A673 (cell line): ENCODE data around the gene TMEM169. TPM values are rescaled to one million over a fixed set of nuclear protein-coding genes. Genes with fewer than 3 reads are reported as not detected.

Experiments
- BruUV-seq: library from RNA; stranded (reverse); fragments of 400-500 nt; replicated peaks from 2 replicates; lab custom pipeline; 2021; lab: Mats Ljungman, UMichigan
- CTCF ChIA-PET: fragments of 300-600 bp; sonication (Branson Sonifier 250); formaldehyde crosslinking; loops from one replicate; lab custom pipeline; 2022; ENCODE audit warnings: antibody characterized with exemption; lab: Charles Lee
- POLR2A ChIA-PET: fragments of 300-600 bp; sonication (Branson Sonifier 250); formaldehyde crosslinking; loops from one replicate; lab custom pipeline; 2022; ENCODE audit warnings: antibody characterized with exemption; ENCODE audit not compliant: low non-redundant PET; lab: Charles Lee
- DNase-seq: peaks from one replicate; pipeline ENCODE4 v3.0.0-alpha.2; 2015; ENCODE audit warnings: low spot score
- H3K27ac ChIP-seq: fragments of 200-600 bp; sonication (generic); 2 replicates; pipeline ENCODE4 v1.5.1; 2016; ENCODE audit warnings: mixed run types, low read depth, mild to moderate bottlenecking, mixed read lengths, antibody characterized with exemption, low read length; ENCODE audit not compliant: poor library complexity, severe bottlenecking
- H3K27me3 ChIP-seq: fragments of 200-600 bp; sonication (generic); replicated peaks from 2 replicates; pipeline ENCODE4 v1.6.1; 2017; ENCODE audit warnings: mixed run types, low read depth, mild to moderate bottlenecking, mixed read lengths, antibody characterized with exemption, low read length; ENCODE audit not compliant: insufficient read depth, poor library complexity
- H3K36me3 ChIP-seq: fragments of 200-600 bp; sonication (generic); 2 replicates; pipeline ENCODE4 v1.6.1; 2016; ENCODE audit warnings: mixed run types, mild to moderate bottlenecking, mixed read lengths, antibody characterized with exemption, low read length; ENCODE audit not compliant: insufficient read depth, poor library complexity, severe bottlenecking
- H3K4me1 ChIP-seq: fragments of 200-600 bp; sonication (generic); 2 replicates; pipeline ENCODE4 v1.6.1; 2017; ENCODE audit warnings: mixed run types, mild to moderate bottlenecking, mixed read lengths, antibody characterized with exemption, low read length; ENCODE audit not compliant: insufficient read depth, poor library complexity, severe bottlenecking
- H3K4me3 ChIP-seq: fragments of 200-600 bp; sonication (generic); 2 replicates; pipeline ENCODE4 v1.5.1; 2016; ENCODE audit warnings: low read depth, mixed run types, mild to moderate bottlenecking, mixed read lengths, low read length; ENCODE audit not compliant: poor library complexity, severe bottlenecking
- H3K9me3 ChIP-seq: fragments of 200-600 bp; sonication (generic); 2 replicates; pipeline ENCODE4 v1.6.1; 2016; ENCODE audit warnings: mixed run types, low read depth, mild to moderate bottlenecking, mixed read lengths, antibody characterized with exemption, low read length; ENCODE audit not compliant: poor library complexity, severe bottlenecking
- EZH2 ChIP-seq: fragments of 200-600 bp; sonication (generic); IDR thresholded peaks from 2 replicates; pipeline ENCODE4 v1.6.1; 2017; ENCODE audit warnings: borderline replicate concordance, low read depth, mild to moderate bottlenecking, mixed read lengths, antibody characterized with exemption, low read length; ENCODE audit not compliant: poor library complexity, severe bottlenecking
- intact Hi-C: fragments of 100-400 bp; cut with micrococcal nuclease; formaldehyde crosslinking; loops from one replicate; pipeline ENCODE4 v1.10.0; 2022; ENCODE audit not compliant: unreplicated experiment
- total RNA-seq: library from RNA; stranded (reverse); gene quantifications from 2 replicates; pipeline ENCODE4 v1.2.3, GENCODE V29; 2021
- TF ChIP-seq, protein P1 (sequence below): fragments of 300-800, 200-600 bp; sonication (generic); conservative IDR thresholded peaks from 2 replicates; pipeline ENCODE4 v1.5.1; 2017; ENCODE audit warnings: low read depth, mild to moderate bottlenecking, antibody characterized with exemption, low read length, moderate library complexity, mixed read lengths

Gene TMEM169
- total RNA-seq, 1 experiment from 2014 or later: 1.1 TPM

DNA sequence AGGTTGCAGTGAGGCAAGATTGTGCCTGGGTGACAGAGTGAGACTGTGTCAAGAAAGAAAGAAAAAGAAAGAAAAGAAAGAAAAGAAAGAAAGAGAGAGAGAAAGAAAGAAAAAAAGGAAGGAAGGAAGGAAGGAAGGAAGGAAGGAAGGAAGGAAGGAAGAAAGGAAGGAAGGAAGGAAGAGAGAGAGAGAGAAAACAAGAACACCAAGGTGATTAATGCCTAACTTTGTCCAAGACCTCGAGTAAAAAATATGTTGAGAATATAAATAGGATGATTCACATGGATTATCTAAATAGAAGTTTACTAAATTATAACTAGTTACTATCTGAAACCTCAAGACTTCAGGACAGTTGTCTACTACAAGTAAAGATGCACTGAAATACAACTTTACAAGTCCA lies 7.3 kb upstream of the TMEM169 start:
- intact Hi-C loops: no loop called here
- TF ChIP-seq, protein P1, sequence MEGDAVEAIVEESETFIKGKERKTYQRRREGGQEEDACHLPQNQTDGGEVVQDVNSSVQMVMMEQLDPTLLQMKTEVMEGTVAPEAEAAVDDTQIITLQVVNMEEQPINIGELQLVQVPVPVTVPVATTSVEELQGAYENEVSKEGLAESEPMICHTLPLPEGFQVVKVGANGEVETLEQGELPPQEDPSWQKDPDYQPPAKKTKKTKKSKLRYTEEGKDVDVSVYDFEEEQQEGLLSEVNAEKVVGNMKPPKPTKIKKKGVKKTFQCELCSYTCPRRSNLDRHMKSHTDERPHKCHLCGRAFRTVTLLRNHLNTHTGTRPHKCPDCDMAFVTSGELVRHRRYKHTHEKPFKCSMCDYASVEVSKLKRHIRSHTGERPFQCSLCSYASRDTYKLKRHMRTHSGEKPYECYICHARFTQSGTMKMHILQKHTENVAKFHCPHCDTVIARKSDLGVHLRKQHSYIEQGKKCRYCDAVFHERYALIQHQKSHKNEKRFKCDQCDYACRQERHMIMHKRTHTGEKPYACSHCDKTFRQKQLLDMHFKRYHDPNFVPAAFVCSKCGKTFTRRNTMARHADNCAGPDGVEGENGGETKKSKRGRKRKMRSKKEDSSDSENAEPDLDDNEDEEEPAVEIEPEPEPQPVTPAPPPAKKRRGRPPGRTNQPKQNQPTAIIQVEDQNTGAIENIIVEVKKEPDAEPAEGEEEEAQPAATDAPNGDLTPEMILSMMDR: no peak
- no peak for TF ChIP-seq EZH2
- no peaks in the 10 kb centered on the region for H3K4me1 ChIP-seq
- H3K4me3 ChIP-seq: no peak overlapping the region
- POLR2A ChIA-PET: no interaction called here
- H3K9me3 ChIP-seq: no peaks in the 10 kb centered on the region
- H3K27me3 ChIP-seq: no peaks in the 10 kb centered on the region
- peak; percentile 58 for DNase-seq
- no peaks in the 10 kb centered on the region for H3K36me3 ChIP-seq
- CTCF ChIA-PET: no interaction called here
- no TSS peak for BruUV-seq
- peak overlapping the region; percentile 58 for H3K27ac ChIP-seq

DNA sequence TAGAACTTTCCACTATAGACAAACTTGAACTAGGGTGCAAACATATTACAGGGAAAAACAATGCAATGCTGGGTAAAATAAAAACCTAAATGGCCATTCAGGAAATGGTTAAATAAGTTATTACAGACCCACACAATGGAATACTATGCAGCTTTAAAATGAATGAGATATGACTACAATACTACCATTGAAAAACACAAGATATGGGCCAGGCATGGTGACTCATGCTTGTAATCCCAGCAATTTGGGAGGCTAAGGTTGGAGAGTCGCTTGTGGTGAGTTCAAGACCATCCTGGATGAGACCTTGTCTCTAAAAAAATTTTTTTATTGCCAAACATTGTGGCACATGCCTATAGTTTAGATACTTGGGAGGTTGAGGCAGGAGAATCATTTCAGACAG lies 6.9 kb upstream of the TMEM169 start:
- POLR2A ChIA-PET: no interaction called here
- TF ChIP-seq EZH2: no peak
- TF ChIP-seq, protein P1: no peak
- no TSS peak for BruUV-seq
- H3K27ac ChIP-seq: peak overlapping the region; percentile 38
- H3K9me3 ChIP-seq: no peaks in the 10 kb centered on the region
- intact Hi-C loops: no loop called here
- DNase-seq: peak; percentile 64
- H3K4me1 ChIP-seq: no peaks in the 10 kb centered on the region
- H3K27me3 ChIP-seq: no peaks in the 10 kb centered on the region
- H3K4me3 ChIP-seq: no peak overlapping the region
- H3K36me3 ChIP-seq: no peaks in the 10 kb centered on the region
- CTCF ChIA-PET: no interaction called here

DNA sequence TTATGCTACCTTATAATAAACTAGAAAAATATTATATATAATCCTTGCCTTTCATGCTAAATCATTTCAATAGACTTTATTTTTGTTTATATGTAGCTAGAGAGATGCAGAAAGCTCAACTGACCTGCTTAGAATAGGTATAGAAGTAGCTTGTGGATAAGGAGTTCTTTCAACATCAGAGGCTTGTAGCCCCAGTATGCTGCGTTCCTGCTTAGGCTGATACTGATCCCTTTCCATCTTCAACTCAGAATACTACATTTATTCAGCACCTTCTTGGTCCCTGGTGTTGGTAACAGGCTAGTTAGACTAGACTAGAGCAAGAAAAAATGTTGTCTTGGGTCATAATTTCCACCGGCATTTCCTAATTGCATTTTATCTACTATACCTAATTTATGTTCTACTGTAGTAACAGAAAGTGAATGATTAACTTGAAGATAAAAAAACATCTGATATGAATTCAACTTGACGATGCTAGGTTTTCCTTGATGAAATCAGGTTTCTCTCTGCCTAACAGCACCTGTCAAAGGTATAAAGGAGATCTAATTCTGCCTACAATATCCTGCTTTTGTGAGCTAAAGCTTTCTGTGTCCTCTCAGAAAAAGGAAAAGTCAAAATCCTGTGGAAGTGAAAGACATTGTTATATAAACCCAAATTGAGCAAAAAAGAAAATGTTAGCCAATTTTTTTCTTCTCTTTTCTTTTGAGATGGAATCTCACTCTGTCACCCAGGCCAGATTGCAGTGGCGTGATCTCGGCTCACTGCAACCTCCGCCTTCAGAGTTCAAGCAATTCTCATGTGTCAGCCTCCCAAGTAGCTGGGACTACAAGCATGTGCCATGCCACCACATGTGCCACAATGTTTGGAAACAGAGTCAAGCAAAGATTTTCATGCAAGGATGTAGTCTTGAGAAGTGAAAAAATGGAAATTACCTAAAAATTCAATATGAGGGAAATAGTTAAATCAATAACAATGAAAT lies 5.9 kb upstream of the TMEM169 start:
- ChIA-PET POLR2A (no interaction called here), CTCF (no interaction called here)
- TF ChIP-seq, protein P1: no peak
- no peak for TF ChIP-seq EZH2
- Histone ChIP-seq H3K36me3 (no peaks in the 10 kb centered on the region), H3K27me3 (no peaks in the 10 kb centered on the region), H3K9me3 (no peaks in the 10 kb centered on the region), H3K27ac (peak overlapping the region; percentile 7), H3K4me1 (peaks cover 4% of the 10 kb centered on the region), H3K4me3 (no peak overlapping the region)
- BruUV-seq: no TSS peak
- intact Hi-C loops: no loop called here
- DNase-seq: no peak
